Astrocyte of the cerebellum (primary cell): ENCODE measurements around the gene TMEM150A.

Experiments
- DNase-seq: peaks from one replicate; pipeline ENCODE4 v3.0.0-alpha.2; 2011; ENCODE audit warnings: low read depth
- H3K4me3 ChIP-seq: 2 replicates; pipeline ENCODE4 v1.5.1; 2011; ENCODE audit warnings: mild to moderate bottlenecking, low read depth, low read length, moderate library complexity
- in situ Hi-C: cut with HindIII; loops from 2 replicates; pipeline ENCODE4 v1.10.0; 2017; ENCODE audit warnings: low sequenced_read_pairs
- TF ChIP-seq, protein P1 (sequence below): IDR thresholded peaks from 2 replicates; pipeline ENCODE4 v1.5.1; 2012; ENCODE audit warnings: low read length, low read depth, moderate library complexity, mild to moderate bottlenecking; ENCODE audit errors: missing control alignments

TMEM150A gene, protein sequence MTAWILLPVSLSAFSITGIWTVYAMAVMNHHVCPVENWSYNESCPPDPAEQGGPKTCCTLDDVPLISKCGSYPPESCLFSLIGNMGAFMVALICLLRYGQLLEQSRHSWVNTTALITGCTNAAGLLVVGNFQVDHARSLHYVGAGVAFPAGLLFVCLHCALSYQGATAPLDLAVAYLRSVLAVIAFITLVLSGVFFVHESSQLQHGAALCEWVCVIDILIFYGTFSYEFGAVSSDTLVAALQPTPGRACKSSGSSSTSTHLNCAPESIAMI

DNA sequence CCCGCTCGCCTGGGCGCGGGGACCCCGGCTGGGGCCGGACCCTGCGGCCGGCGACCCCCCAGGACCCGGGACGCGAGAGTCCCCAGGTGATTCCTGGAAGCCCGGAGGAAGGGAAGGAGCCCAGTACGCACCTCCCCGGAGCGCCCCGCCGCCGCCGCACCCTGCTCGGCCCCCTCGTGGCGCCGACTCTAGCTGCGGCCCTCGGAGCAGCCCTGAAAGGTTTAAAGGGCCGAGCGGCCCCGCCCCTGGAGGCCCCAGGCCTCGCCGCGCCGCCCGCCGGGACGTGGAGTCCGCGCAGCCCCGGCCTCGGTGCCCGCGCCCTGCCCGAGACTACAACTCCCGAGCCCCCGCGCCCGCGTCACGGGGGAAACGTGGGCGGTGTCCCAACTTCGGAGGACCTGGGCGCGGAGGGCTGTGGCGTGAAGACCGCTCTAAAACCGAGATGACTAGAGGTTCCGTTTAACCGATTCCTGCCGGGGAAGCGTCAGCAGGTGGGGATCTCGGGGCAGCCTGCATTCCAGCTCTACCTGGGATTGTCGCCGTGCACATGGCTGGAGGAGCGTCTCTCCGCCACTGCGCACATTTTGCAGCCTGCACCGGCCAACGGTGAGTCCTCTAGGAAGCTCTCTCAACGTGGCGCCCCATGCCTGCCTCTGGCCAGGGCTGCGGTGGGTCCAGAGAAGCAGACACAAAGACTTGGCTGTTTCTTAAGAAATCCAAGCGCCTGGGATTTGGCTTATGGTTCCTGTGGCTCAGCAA is at the start of gene TMEM150A:
TSS of gene TMEM150A (minus strand) at position 223 of the 759 bp plus-strand sequence. CDS start 750 bp downstream, outside the sequence.
- peak within 1 kb of the TSS; percentile 82 for H3K4me3 ChIP-seq
- in situ Hi-C loops = loop anchor here (5.0 kb wide), 1 partner anchor 105 kb away; no protein-coding TSS in a partner anchor
- TF ChIP-seq, protein P1, sequence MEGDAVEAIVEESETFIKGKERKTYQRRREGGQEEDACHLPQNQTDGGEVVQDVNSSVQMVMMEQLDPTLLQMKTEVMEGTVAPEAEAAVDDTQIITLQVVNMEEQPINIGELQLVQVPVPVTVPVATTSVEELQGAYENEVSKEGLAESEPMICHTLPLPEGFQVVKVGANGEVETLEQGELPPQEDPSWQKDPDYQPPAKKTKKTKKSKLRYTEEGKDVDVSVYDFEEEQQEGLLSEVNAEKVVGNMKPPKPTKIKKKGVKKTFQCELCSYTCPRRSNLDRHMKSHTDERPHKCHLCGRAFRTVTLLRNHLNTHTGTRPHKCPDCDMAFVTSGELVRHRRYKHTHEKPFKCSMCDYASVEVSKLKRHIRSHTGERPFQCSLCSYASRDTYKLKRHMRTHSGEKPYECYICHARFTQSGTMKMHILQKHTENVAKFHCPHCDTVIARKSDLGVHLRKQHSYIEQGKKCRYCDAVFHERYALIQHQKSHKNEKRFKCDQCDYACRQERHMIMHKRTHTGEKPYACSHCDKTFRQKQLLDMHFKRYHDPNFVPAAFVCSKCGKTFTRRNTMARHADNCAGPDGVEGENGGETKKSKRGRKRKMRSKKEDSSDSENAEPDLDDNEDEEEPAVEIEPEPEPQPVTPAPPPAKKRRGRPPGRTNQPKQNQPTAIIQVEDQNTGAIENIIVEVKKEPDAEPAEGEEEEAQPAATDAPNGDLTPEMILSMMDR = peak; percentile 13
- peak; percentile 63 for DNase-seq

DNA sequence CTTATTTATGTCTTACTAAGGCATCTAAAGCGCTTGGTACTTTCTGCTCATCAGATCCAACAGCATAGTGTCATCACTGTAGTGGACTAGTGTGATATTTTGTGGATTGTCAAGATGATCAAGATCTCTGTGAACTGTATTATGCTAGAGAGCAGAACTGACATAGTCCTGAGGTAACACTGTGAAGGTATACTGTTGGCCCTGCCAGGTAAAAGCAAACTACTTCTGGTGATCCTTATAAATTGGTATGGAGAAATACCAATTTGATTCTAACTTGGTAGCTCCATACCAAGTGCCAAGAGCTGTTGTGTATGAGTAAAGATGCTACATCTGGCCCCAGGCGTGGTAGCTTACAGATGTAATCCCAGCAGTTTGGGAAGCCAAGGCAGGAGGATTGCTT is 49.6 kb upstream of the TMEM150A start:
- TF ChIP-seq, protein P1 = no peak
- in situ Hi-C loops = no loop called here
- H3K4me3 ChIP-seq = no peak overlapping the region
- no peak for DNase-seq

DNA sequence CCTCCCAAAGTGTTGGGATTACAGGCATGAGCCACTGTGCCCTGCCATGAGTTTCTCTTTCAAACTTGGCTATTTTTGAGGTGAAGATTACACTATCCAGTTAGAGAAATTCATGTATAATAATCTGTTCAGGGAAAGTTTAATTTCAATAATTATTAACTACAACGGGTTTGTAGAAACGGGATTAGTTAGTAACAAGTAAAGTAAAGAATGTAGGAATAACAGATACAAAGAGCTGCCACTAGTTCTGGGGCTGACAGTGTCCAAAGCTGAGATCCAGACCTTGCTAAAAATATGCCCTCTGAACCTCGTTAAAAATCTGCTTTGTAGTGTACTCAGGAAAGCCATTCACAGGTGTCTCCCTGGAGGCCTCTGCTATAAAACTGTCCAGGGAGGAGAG is 48.6 kb upstream of the TMEM150A start:
- TF ChIP-seq, protein P1 = no peak
- in situ Hi-C loops = no loop called here
- no peak for DNase-seq
- H3K4me3 ChIP-seq = no peak overlapping the region

DNA sequence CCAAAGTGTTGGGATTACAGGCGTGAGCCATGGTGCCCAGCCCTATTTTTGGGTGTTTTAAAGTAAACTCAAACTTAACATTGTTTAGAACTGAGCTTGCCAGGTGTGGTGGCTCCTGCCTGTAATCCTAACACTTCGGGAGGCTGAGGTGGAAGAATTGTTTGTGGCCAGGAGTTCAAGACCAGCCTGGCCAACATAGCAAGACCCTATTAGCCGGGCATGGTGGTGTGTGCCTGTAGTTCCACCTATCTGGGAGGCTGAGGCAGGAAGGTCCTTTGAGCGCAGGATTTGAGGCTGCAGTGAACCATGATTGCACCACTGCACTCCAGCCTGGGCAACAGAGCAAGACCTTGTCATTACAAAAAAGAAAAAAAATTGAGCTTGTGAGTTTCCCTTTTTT is 48.0 kb upstream of the TMEM150A start:
- TF ChIP-seq, protein P1 = no peak
- no peak overlapping the region for H3K4me3 ChIP-seq
- in situ Hi-C loops = no loop called here
- no peak for DNase-seq

DNA sequence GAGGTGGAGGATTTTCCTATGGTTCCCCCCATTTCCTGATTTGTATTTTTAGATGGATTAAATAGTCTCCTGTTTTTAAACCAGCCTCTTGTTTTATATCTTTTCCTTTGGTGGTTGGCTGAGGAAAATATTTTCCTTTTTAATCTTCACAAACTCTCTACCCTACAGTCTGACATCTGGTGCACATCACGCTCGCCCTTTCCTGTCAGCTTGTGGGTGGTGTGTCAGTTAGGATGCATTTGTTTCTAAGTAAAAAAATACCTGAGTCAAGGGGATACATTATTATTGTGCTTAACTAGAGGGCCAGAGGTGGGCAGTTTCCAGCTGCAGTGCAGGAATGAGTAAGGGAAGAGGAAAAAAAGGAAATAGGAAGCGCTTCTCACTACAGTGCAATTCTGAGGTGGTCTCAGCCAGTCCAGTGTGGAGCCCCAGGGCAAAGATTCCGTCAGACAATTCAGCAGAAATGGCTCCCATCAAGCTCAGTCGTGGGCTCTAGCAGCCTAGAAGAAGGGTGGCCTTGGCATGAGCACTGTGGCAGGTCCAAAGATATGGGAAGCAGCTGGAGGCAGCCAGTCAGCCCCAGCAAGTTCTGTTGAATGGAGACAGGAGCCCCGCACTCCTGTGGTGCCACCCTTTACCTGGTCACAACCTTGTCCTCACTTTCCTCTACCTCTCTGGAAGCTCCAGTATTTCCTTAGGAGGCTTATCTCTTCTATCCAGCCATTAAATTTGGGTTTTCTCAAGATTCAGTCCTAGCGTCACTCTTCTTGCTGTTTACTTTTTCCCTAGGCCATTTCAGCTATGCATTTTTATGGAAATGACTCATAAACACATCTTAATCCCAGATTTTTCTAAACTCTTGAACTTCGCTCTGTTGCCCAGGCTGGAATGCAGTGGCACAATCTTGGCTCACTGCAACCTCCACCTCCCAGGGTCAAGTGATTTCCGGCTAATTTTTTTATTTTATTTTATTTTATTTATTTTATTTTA is 47.0 kb upstream of the TMEM150A start:
- no peak overlapping the region for H3K4me3 ChIP-seq
- in situ Hi-C loops = no loop called here
- TF ChIP-seq, protein P1 = no peak
- no peak for DNase-seq

DNA sequence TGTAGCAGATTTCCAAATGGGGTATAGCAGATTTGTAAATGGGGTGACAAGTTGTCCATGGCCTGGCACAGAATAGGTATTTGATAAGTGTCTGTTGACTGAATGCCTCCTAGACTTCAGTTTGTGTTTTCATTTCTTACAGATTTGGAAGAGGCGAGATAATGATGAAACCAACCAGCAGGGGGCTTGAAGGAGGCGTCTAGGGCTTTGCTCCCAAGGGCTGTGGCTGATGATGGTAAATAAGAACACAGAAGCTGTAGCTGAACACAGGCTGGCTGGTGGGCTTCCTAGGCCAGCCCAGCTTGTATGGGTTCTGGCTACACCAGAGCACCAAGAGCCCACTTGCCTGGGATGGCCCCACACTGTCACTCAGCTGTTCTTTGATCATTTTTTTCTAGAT is 46.1 kb upstream of the TMEM150A start:
- peak; percentile 26 for DNase-seq
- TF ChIP-seq, protein P1 = peak; percentile 61
- H3K4me3 ChIP-seq = no peak overlapping the region
- in situ Hi-C loops = no loop called here
